GM23338 (cell line): ENCODE measurements around the gene AKR1B1. TPM values are rescaled to one million over a fixed set of nuclear protein-coding genes. Genes with fewer than 3 reads are reported as not detected.

Experiments used
- CREB1 ChIP-seq: fragments of 250-450 bp; sonication (Bioruptor Pico); IDR thresholded peaks from 2 replicates; pipeline ENCODE4 v1.5.0; 2020; ENCODE audit warnings: low read depth, mild to moderate bottlenecking, moderate library complexity
- ETS1 ChIP-seq: IDR thresholded peaks from 2 replicates; pipeline ENCODE4 v1.6.1; 2016; ENCODE audit warnings: antibody characterized with exemption
- EZH2 ChIP-seq: fragments of 200-600 bp; sonication (generic); IDR thresholded peaks from one replicate; pipeline ENCODE4 v1.8.0; 2017; ENCODE audit warnings: antibody characterized with exemption, mild to moderate bottlenecking, low read depth; ENCODE audit not compliant: unreplicated experiment
- EZH2phosphoT487 ChIP-seq: fragments of 200-600 bp; sonication (generic); IDR thresholded peaks from one replicate; pipeline ENCODE4 v1.8.1; 2018; ENCODE audit warnings: antibody characterized with exemption; ENCODE audit not compliant: unreplicated experiment
- JUNB ChIP-seq: IDR thresholded peaks from one replicate; pipeline ENCODE4 v1.6.1; 2016; ENCODE audit warnings: antibody characterized with exemption; ENCODE audit not compliant: unreplicated experiment
- NANOG ChIP-seq: IDR thresholded peaks from 2 replicates; pipeline ENCODE4 v1.6.1; 2016; ENCODE audit warnings: antibody characterized with exemption, borderline replicate concordance
- POLR2AphosphoS5 ChIP-seq: IDR thresholded peaks from 2 replicates; pipeline ENCODE4 v1.6.1; 2016; ENCODE audit warnings: antibody characterized with exemption, low read depth
- STAT1 ChIP-seq: IDR thresholded peaks from one replicate; pipeline ENCODE4 v1.6.1; 2016; ENCODE audit warnings: antibody characterized with exemption; ENCODE audit not compliant: unreplicated experiment
- ZNF462 ChIP-seq: fragments of 250-450 bp; sonication (Bioruptor Pico); IDR thresholded peaks from 2 replicates; pipeline ENCODE4 v1.5.0; 2020; ENCODE audit warnings: mild to moderate bottlenecking, moderate library complexity
- polyA plus RNA-seq: library from polyadenylated mRNA; unstranded; fragments of >200 nt; fragmentation: Nextera tagmentation; extraction: Ambion mirVana; gene quantifications from 2 replicates; pipeline ENCODE4 v1.2.1, GENCODE V29; 2016
- total RNA-seq: library from RNA; depleted of rRNA; stranded (reverse); fragments of >200 nt; shearing (Covaris generic); gene quantifications from 2 replicates; pipeline ENCODE4 v1.2.3, GENCODE V29; 2014
- TF ChIP-seq, protein P1 (sequence below): IDR thresholded peaks from one replicate; pipeline ENCODE4 v1.6.1; 2018; ENCODE audit warnings: antibody characterized with exemption; ENCODE audit not compliant: unreplicated experiment

Gene AKR1B1
- total and polyA plus RNA-seq, 2 experiments from 2014 or later, result 132 to 154 TPM

- no peak for TF ChIP-seq ZNF462
- no peak for TF ChIP-seq JUNB
- no peak for TF ChIP-seq CREB1 (CRISPR knock-in tag)
- TF ChIP-seq ETS1, result no peak
- TF ChIP-seq EZH2, result no peak
- TF ChIP-seq STAT1, result no peak
- TF ChIP-seq, protein P1, sequence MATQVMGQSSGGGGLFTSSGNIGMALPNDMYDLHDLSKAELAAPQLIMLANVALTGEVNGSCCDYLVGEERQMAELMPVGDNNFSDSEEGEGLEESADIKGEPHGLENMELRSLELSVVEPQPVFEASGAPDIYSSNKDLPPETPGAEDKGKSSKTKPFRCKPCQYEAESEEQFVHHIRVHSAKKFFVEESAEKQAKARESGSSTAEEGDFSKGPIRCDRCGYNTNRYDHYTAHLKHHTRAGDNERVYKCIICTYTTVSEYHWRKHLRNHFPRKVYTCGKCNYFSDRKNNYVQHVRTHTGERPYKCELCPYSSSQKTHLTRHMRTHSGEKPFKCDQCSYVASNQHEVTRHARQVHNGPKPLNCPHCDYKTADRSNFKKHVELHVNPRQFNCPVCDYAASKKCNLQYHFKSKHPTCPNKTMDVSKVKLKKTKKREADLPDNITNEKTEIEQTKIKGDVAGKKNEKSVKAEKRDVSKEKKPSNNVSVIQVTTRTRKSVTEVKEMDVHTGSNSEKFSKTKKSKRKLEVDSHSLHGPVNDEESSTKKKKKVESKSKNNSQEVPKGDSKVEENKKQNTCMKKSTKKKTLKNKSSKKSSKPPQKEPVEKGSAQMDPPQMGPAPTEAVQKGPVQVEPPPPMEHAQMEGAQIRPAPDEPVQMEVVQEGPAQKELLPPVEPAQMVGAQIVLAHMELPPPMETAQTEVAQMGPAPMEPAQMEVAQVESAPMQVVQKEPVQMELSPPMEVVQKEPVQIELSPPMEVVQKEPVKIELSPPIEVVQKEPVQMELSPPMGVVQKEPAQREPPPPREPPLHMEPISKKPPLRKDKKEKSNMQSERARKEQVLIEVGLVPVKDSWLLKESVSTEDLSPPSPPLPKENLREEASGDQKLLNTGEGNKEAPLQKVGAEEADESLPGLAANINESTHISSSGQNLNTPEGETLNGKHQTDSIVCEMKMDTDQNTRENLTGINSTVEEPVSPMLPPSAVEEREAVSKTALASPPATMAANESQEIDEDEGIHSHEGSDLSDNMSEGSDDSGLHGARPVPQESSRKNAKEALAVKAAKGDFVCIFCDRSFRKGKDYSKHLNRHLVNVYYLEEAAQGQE, result no peak
- no peak for TF ChIP-seq EZH2phosphoT487
- TF ChIP-seq NANOG, result no peak
- TF ChIP-seq POLR2AphosphoS5, result no peak
Observed at GRCh38 chr7:134505856-134506255, 47.0 kb upstream of the AKR1B1 start (continued).
